Left kidney (tissue), 2 donors: ENCODE data around the gene ELP6. TPM values are rescaled to one million over a fixed set of nuclear protein-coding genes. Genes with fewer than 3 reads are reported as not detected.
"Not testable (repeated sequence)": the region's sequence is repeated elsewhere in the genome, so short reads cannot be mapped to it uniquely, and the experiment has no call there.

ENCODE experiments used
- DNase-seq: peaks from one replicate; pipeline ENCODE4 v3.0.0-alpha.2; 2013
- polyA plus RNA-seq: library from polyadenylated mRNA; unstranded; fragments of 120-200 nt; gene quantifications from one replicate; pipeline ENCODE4 v1.2.1, GENCODE V29; 2013; ENCODE audit not compliant: insufficient read length

The ELP6 gene
- polyA plus RNA-seq, 1 donor = 47.8 TPM

DNA sequence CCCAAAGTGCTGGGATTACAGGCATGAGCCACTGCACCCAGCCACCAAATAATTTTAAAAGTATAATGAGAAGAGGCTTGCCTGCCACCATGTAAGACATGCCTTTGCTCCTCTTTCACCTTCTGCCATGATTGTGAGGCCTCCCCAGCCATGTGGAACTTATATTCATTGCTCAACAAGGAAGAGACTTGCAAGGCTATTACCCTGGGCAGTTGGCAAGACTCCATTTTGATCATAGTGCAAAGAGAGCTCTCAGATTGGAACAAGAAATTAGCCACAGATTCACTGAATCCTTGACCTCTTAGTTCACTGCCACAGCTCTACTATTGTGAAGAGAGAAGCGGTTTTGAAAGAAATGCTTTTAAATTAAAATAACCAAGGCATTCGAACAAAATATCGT is 43.9 kb downstream of the ELP6 start:
- DNase-seq = no peak

DNA sequence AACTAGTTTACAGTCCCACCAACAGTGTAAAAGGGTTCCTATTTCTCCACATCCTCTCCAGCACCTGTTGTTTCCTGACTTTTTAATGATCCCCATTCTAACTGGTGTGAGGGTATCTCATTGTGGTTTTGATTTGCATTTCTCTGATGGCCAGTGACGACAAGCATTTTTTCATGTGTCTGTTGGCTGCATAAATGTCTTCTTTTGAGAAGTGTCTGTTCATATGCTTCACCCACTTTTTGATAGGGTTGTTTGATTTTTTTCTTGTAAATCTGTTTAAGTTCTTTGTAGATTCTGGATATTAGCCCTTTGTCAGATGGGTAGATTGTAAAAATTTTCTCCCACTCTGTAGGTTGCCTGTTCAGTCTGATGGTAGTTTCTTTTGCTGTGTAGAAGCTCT is 45.2 kb downstream of the ELP6 start:
- not testable (repeated sequence) for DNase-seq

DNA sequence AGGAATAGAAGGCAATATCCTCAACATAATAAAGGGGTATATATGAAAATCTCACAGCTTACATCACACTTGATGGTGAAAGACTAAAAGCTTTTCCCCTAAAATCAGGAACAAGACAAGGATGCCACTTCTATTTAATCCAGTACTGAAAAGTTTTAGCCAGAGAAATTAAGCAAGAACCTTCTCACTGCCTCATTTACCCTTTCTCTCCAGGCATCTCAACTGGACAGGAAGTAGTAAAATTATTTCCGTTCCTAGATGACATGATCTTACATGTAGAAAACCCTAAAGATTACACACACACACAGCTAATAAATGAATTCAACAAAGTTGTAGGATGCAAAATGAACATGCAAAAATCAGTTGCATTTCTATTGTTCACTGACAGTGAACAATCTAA is 48.9 kb downstream of the ELP6 start:
- no peak for DNase-seq

DNA sequence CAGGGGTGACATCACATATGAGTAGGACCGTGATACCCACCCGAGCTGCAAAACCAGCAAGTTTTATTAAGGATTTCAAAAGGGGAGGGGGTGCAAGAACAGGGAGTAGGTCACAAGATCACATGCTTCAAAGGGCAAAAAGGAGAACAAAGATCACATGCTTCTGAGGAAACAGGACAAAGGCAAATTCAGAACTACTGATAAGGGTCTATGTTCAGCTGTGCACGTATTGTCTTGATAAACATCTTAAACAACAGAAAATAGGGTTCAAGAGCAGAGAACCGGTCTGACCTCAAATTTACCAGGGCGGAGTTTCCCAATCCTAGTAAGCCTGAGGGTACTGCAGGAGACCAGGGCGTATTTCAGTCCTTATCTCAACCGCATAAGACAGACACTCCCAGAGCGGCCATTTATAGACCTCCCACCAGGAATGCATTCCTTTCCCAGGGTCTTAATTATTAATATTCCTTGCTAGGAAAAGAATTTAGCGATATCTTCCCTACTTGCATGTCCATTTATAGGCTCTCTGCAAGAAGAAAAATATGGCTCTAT is 53.9 kb downstream of the ELP6 start:
- DNase-seq = not testable (repeated sequence)

DNA sequence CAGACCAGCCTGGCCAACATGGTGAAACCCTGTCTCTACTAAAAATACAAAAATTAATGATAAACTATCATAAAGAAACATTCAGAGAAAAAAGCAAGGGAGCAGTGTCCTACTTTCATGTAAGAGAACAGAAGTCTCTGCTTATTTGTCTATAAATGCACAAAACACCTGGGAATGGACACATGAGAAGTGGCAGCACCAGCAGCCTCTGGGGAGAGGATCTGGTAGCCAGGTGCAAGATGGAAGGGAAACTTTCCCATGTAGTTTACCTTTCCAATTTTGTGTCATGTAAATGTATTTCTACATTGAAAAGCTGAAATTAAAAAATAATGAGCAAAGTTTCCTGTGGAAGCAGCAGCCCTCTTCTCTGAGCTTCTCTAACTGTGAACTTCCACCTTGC is 56.5 kb downstream of the ELP6 start:
- no peak for DNase-seq

DNA sequence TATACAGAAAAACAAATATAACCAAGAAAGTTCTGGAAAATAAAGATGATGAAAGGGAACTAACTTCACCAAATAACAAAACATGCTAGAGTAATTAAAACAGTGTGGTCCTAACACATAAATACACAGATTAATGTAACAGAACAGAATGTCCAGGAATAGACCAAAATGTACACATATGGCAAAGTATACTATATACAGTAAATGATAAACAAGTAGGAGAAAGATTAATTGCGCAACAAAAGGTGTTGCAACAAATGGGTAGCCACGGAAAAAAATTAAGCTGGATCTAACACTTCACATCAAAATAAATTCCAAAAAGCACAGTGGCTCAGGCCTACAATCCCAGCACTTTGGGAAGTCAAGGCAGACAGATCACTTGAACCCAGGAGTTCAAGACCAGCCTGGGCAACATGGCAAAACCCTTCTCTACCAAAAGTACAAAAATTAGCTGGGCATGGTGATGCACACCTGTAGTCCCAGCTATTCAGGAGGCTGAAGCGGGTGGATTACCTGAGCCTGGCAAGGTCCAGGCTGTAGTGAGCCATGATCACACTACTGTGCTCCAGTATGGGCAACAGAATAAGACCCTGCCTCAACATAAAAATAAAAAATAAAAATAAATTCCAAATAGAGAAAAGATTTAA is 57.6 kb downstream of the ELP6 start:
- no peak for DNase-seq

DNA sequence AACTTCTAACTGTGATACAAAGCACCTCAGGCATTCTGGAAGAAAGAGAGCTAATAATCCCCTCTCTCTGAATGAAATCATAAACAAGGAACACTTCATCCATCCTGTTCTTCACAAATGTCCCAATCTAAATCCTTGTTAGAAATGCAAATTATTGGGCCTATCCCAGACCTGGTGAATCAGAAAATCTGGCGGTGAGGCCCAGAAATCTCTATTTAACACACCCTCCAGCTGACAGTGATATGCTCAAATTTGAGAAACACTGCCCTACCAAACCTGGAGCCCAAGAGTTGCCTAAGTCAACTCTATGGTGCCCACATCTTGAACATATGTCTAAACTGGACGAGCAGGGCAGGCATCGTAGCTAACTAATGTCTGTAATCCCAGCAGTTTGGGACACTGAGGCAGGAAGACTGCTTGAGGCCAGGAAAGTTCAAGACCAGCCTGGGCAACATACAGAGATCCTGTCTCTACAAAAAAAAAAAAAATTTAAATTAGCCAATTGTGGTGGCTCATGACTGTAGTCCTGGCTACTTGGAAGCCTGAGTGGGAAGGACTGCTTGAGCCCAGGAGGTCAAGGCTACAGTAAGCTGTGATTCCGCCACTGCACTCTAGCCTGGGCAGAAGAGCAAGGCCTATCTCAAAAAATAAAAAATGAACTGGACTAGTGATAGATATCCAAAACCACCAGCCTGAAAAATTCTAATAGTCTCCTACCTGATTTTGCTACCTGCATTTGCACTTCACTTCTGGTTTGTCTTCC is 60.9 kb downstream of the ELP6 start:
- no peak for DNase-seq

Other genes starting within 250 kb of the ELP6 start
- 22.7 TPM for gene KIF9, start 230.9 kb downstream of the ELP6 start, polyA plus RNA-seq
- 14.9 TPM for gene KLHL18, start 230.8 kb downstream of the ELP6 start, polyA plus RNA-seq
- 27.2 TPM for gene PTPN23, start 132.7 kb downstream of the ELP6 start, polyA plus RNA-seq
- gene SCAP, start 37.8 kb downstream of the ELP6 start, polyA plus RNA-seq = 83.5 TPM
- 1.2 TPM for gene CSPG5, start 65.2 kb upstream of the ELP6 start, polyA plus RNA-seq